GM12873 (cell line): Measurements from ENCODE around the gene UBE2Q1.

Experiments
- TF ChIP-seq, protein P1 (sequence below): IDR thresholded peaks from 2 replicates; pipeline ENCODE4 v1.5.1; 2012; ENCODE audit warnings: low read depth, mild to moderate bottlenecking, moderate library complexity, low read length, control low read depth; ENCODE audit not compliant: insufficient read depth; ENCODE audit errors: missing control alignments

UBE2Q1 gene

DNA sequence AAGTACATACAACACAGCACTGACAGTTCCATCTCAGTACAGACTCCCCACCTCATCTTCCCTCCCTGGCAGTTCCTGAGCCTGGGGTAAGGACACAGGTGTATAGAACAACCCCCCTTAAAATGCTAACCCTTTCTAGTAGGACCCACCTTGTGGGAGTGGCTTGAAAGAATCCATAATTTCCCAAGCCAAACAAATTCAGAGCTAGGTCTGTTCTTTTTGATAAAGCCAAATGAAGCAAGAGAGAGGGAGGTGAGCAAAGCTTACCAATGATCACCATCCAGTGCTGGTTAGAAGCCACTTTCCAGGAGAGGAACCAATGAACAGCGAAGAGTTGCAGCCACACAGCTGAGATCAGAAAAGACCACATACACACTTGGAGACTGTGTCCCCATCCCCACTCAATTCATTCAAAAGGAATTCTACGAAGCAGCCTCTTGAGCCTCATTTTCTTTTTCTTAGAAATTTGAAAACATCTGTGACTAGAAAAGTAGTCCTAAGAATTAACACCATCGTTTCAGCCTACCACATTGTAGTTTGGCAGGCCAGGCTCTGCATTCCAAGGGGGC, 9.2 kb downstream of the UBE2Q1 start:
- TF ChIP-seq, protein P1, sequence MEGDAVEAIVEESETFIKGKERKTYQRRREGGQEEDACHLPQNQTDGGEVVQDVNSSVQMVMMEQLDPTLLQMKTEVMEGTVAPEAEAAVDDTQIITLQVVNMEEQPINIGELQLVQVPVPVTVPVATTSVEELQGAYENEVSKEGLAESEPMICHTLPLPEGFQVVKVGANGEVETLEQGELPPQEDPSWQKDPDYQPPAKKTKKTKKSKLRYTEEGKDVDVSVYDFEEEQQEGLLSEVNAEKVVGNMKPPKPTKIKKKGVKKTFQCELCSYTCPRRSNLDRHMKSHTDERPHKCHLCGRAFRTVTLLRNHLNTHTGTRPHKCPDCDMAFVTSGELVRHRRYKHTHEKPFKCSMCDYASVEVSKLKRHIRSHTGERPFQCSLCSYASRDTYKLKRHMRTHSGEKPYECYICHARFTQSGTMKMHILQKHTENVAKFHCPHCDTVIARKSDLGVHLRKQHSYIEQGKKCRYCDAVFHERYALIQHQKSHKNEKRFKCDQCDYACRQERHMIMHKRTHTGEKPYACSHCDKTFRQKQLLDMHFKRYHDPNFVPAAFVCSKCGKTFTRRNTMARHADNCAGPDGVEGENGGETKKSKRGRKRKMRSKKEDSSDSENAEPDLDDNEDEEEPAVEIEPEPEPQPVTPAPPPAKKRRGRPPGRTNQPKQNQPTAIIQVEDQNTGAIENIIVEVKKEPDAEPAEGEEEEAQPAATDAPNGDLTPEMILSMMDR: no peak

DNA sequence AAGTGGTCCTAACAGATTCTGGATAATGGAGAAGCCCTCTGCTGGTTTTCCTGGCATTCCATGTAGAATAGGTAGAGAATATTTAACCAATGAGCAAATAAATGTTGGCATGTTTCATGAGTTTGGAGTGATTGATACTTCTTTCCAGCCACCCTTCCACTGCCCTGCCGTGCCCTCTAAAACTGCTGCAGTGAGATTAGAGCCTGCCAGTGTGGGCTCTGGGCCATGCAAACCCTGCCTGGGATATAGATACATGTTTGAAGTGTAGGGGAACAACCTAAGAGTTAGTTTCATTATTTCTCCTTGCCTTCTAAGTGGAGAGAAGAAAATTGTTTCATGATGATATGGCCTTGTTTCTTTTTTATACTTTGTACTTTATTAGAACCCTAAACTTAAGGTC, 10.4 kb downstream of the UBE2Q1 start:
- TF ChIP-seq, protein P1: no peak

DNA sequence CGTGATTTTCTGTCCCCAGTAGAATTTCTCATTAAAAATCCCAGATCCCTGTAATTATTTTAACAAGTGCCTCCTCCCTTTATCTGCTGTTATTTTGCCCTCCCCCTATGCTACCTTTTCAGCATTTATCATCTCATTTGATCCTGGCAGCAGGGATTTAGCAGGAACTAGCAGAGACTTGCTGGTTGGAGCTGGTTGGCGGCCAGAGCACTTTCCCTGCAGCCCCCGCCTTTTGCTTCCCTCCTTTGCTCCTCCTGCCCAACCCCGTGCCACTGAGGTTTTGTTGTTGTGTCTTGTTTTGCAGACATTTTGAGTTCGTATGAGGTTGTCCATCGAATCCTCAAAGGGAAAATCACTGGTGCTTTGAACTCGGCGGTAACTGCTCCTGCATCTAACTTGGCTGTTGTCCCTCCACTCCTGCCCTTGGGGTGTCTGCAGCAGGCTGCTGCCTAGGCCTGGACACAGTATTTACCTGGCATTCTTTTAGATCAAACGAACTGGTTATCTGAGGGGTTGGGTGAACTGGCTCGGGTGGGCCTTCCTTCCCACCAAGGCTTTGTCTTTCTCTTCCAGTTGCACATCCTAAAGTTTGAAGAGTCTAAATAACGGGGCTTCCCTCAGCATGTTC, 11.2 kb downstream of the UBE2Q1 start:
- TF ChIP-seq, protein P1: no peak

DNA sequence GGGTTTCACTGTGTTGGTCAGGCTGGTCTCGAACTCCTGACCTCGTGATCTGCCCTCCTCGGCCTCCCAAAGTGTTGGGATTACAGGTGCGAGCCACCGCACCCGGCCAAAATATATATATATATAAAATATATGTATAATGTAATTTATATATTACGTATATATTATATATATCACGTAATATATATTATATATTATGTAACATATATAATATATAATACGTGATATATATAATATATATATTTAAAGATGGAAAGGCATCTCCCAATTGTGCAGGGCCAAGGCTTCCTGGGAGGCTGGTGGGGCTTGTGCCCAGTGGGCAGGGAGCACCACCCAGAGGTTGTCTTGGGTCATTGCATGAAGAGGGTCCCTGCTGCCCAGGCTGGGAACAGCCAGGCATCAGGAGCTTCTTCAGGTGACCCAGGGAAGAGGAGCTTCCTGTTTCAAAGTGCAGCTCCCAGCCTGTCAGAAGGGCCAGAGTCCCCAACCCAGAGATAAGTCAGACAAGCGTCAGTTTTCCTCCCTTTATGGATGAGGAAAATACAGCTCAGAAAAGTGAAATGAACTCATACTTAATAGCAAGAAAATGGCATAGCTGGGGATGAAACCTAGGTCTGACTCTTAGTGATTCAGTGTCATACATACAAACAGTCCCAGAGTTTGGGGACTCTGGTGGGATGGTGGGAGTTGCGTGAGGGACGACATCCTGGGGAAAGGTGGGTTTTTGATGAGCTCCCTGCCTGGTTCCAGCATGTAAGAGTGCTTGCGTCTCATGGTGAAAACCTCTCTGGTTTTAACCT, 12.0 kb downstream of the UBE2Q1 start:
- TF ChIP-seq, protein P1: peak; percentile 89

DNA sequence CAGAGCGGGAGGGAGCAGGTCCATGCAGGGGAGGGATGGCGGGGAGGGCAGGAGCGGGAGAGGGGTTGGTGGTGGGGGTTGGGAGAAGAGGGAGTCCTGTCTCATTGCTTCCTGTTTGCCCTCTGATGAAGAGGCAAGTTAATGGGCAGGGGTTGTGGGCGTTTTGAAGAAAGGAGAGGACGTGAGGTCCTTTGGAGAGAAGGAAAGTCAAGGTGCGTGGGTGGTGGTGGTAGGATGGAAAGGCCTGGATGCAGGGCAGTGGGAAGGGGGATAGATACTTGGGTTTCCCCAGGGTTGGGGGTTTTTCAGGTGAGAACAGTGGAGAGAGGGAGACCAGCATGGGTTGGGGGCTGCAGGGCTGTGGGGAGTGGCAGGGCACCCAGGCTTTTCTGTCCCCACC, 17.2 kb downstream of the UBE2Q1 start:
- TF ChIP-seq, protein P1: no peak

DNA sequence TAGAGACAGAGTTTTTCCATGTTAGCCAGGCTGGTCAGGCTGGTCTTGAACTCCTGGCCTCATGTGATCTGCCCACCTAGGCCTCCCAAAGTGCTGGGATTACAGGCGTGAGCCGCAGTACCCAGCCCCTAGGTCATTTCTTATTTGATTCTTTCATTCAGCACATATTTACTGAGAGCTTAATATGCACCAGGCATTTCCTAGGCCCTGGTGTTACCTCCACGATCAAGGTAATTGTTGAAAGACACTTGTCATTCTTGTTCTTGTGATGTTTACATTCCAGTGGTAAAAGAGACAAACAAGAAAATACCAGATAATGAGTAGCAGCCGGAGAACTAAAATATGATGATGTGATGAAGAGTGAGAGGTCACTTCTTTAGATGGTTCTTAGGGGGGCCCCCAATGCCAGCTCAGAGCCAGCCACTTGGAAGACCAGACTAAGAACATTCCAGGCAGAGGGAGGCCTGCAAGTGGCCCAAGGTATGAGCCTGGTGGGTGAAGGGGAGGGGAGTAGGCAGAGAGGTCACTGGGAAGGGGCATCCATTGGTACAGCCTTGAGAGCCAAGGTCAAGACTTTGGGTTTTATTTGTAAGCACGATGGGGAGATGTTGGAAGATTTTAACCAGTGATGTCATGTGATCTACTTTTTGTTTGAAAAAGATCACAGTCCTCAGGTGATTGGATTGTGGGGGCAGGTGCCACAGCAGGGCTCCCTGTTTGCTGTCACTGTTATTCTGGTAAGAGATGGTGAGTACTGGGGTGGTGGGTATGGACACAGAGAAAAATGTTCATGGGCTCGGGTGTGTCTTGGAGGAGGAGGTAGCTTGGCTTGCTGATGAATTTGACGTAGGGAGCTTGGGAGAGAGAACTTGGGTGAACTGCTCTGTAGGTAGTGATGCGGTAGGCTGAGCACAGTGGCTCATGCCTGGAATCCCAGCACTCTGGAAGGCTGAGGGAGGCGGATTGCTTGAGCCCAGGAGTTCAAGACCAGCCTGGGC, 18.7 kb downstream of the UBE2Q1 start:
- TF ChIP-seq, protein P1: no peak
